Astrocyte (in vitro differentiated cells and primary cell): ENCODE measurements around the gene MAN2A1.

Experiments
- CTCF ChIP-seq: IDR thresholded peaks from 2 replicates; pipeline ENCODE4 v1.5.1; 2011; ENCODE audit warnings: low read depth, mild to moderate bottlenecking, inconsistent platforms, low read length, moderate library complexity; ENCODE audit not compliant: insufficient read depth
- EZH2 ChIP-seq: IDR thresholded peaks from 2 replicates; pipeline ENCODE4 v1.6.1; 2012; ENCODE audit warnings: mild to moderate bottlenecking, low read length, inconsistent platforms; ENCODE audit not compliant: insufficient read depth

- no peak for TF ChIP-seq EZH2
- TF ChIP-seq CTCF: no peak
Observed at GRCh38 chr5:109874108-109874507, 184.4 kb downstream of the MAN2A1 start.
